HCT116 (cell line): ENCODE results near the gene GCGR. TPM values are rescaled to one million over a fixed set of nuclear protein-coding genes. Genes with fewer than 3 reads are reported as not detected.

Source experiments
- ATAC-seq: fragments of 200-7000 bp; cut with Tn5 transposase; 2 replicates; pipeline ENCODE4 v1.9.1; 2020; ENCODE audit warnings: mild to moderate bottlenecking, moderate library complexity
- BruUV-seq: library from RNA; stranded (reverse); fragments of 400-500 nt; replicated peaks from 2 replicates; lab custom pipeline; 2021; lab: Mats Ljungman, UMichigan
- CTCF ChIA-PET: fragments of 300-600 bp; sonication (Branson Sonifier 250); formaldehyde crosslinking; loops from one replicate; lab custom pipeline; 2021; ENCODE audit warnings: antibody characterized with exemption; lab: Charles Lee
- POLR2A ChIA-PET: fragments of 300-600, 350-600 bp; sonication (Branson Sonifier 250); formaldehyde crosslinking; loops from one replicate; lab custom pipeline; 2021; ENCODE audit warnings: antibody characterized with exemption; lab: Charles Lee
- RAD21 ChIA-PET, 2 experiments: fragments of 300-600 bp; sonication (Branson Sonifier 250); formaldehyde crosslinking; loops; one replicate each; lab custom pipeline; 2023; ENCODE audit warnings: low total read pairs in 2 of 2; ENCODE audit not compliant: uncharacterized antibody in 2 of 2, unreplicated experiment in 2 of 2, low non-redundant PET in 1 of 2; lab: Charles Lee
- DNase-seq: peaks from one replicate; pipeline ENCODE4 v3.0.0-alpha.2; 2010; ENCODE audit warnings: low read depth, low spot score
- H2AFZ ChIP-seq: fragments of 200-600 bp; shearing (Covaris generic), sonication (generic); 2 replicates; pipeline ENCODE4 v1.6.1; 2017; ENCODE audit warnings: low read depth, mixed run types, mixed read lengths, antibody characterized with exemption, low read length; ENCODE audit not compliant: poor library complexity, severe bottlenecking
- H3K27ac ChIP-seq: 2 replicates; pipeline ENCODE4 v1.5.1; 2012; ENCODE audit warnings: low read depth, low read length
- H3K27me3 ChIP-seq: fragments of 200-600 bp; sonication (generic); 2 replicates; pipeline ENCODE4 v1.6.1; 2016; ENCODE audit warnings: mixed run types, low read length, mixed read lengths; ENCODE audit not compliant: insufficient read depth
- H3K36me3 ChIP-seq, 2 experiments: fragments of 200-500 bp in 1 of 2; fragments of 200-600 bp in 1 of 2; sonication (Bioruptor generic) in 1 of 2; sonication (generic) in 1 of 2; 2 replicates each; pipeline versions ENCODE4 v1.5.1 to v1.6.1; 2014 to 2016; ENCODE audit warnings: low read length in 2 of 2, inconsistent platforms in 1 of 2, mixed read lengths in 1 of 2, mixed run types in 1 of 2; ENCODE audit not compliant: insufficient read depth in 2 of 2, control insufficient read depth in 1 of 2
- H3K4me1 ChIP-seq, 2 experiments: fragments of 200-600 bp in 1 of 2; sonication (generic) in 1 of 2; 2 replicates each; pipeline versions ENCODE4 v1.5.1 to v1.6.1; 2012 to 2017; ENCODE audit warnings: low read length in 2 of 2, inconsistent platforms in 1 of 2, mild to moderate bottlenecking in 1 of 2, mixed read lengths in 1 of 2, mixed run types in 1 of 2, moderate library complexity in 1 of 2; ENCODE audit not compliant: insufficient read depth in 2 of 2, control insufficient read depth in 1 of 2
- H3K4me2 ChIP-seq: fragments of 200-600 bp; sonication (generic); 2 replicates; pipeline ENCODE4 v1.6.1; 2017; ENCODE audit warnings: mixed run types, low read length, mixed read lengths
- H3K4me3 ChIP-seq, 2 experiments: fragments of 200-600 bp in 1 of 2; sonication (generic) in 1 of 2; replicated peaks in 1 of 2; 2 replicates each; pipeline ENCODE4 v1.5.1; 2011 to 2016; ENCODE audit warnings: low read length in 2 of 2, control low read depth in 1 of 2, low read depth in 1 of 2, mild to moderate bottlenecking in 1 of 2, mixed read lengths in 1 of 2, mixed run types in 1 of 2
- H3K79me2 ChIP-seq: fragments of 200-600 bp; sonication (generic); 2 replicates; pipeline ENCODE4 v1.6.1; 2017; ENCODE audit warnings: mild to moderate bottlenecking, mixed run types, low read length, moderate library complexity, mixed read lengths; ENCODE audit not compliant: insufficient read depth
- H3K9ac ChIP-seq: fragments of 200-600 bp; sonication (generic); 2 replicates; pipeline ENCODE4 v1.6.1; 2016; ENCODE audit warnings: low read length, mixed read lengths
- H3K9me2 ChIP-seq: fragments of 200-600 bp; sonication (generic), shearing (Covaris generic); 2 replicates; pipeline ENCODE4 v1.6.1; 2017; ENCODE audit warnings: mixed run types, mild to moderate bottlenecking, moderate library complexity; ENCODE audit not compliant: insufficient read depth
- H3K9me3 ChIP-seq, 2 experiments: fragments of 200-500 bp in 1 of 2; fragments of 200-600 bp in 1 of 2; sonication (Bioruptor generic) in 1 of 2; sonication (generic) in 1 of 2; 2 replicates each; pipeline ENCODE4 v1.6.1; 2014 to 2017; ENCODE audit warnings: low read length in 2 of 2, mixed read lengths in 2 of 2, inconsistent platforms in 1 of 2, low read depth in 1 of 2, mild to moderate bottlenecking in 1 of 2, mixed run types in 1 of 2, moderate library complexity in 1 of 2; ENCODE audit not compliant: control insufficient read depth in 1 of 2, insufficient read depth in 1 of 2
- H4K20me1 ChIP-seq: fragments of 200-600 bp; sonication (generic), shearing (Covaris generic); 2 replicates; pipeline ENCODE4 v1.6.1; 2017; ENCODE audit warnings: mixed run types, mild to moderate bottlenecking, moderate library complexity; ENCODE audit not compliant: insufficient read depth
- EZH2 ChIP-seq: fragments of 200-600 bp; sonication (generic); IDR thresholded peaks from 2 replicates; pipeline ENCODE4 v1.6.1; 2017; ENCODE audit warnings: antibody characterized with exemption, mixed run types
- FOSL1 ChIP-seq: IDR thresholded peaks from 2 replicates; pipeline ENCODE4 v1.6.1; 2012; ENCODE audit warnings: low read depth
- ZFX ChIP-seq: fragments of 450-650 bp; IDR thresholded peaks from 2 replicates; pipeline ENCODE4 v1.6.1; 2017
- intact Hi-C: fragments of 100-400 bp; cut with micrococcal nuclease; formaldehyde crosslinking; loops from 2 replicates; pipeline ENCODE4 v1.10.0; 2022
- total RNA-seq: library from RNA; stranded (reverse); gene quantifications from one replicate; pipeline ENCODE4 v1.2.1, GENCODE V29; 2021; ENCODE audit not compliant: unreplicated experiment

The GCGR gene
- total RNA-seq, 1 experiment from 2014 or later: not detected

DNA sequence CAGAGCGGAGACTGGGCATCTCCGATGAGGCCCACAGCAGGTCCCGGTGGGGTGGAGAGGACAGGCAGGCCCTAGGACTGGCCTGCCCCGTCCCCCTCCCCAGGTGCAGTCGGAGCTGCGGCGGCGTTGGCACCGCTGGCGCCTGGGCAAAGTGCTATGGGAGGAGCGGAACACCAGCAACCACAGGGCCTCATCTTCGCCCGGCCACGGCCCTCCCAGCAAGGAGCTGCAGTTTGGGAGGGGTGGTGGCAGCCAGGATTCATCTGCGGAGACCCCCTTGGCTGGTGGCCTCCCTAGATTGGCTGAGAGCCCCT, 9.4 kb downstream of the GCGR start:
- intact Hi-C loops: no loop called here
- Histone ChIP-seq H3K9ac (no peak overlapping the region), H2AFZ (no peak overlapping the region), H3K9me2 (no peaks in the 10 kb centered on the region), H3K27me3 (peaks cover 3% of the 10 kb centered on the region; the same call in 1 of the 2 replicates), H3K9me3 (no peaks in the 10 kb centered on the region), H3K4me3 (no peak overlapping the region), H3K79me2 (no peaks in the 10 kb centered on the region), H3K4me1 (peaks cover 3 to 16% of the 10 kb centered on the region in 2 experiments; a peak in 2 of 4 replicates), H3K4me2 (no peak overlapping the region), H3K27ac (no peak overlapping the region), H3K36me3 (no peaks in the 10 kb centered on the region), H4K20me1 (no peaks in the 10 kb centered on the region)
- ChIA-PET POLR2A (interaction anchor here (1.2 kb wide), 1 partner anchor 59 kb away, joined by 3 read pairs; no protein-coding TSS in a partner anchor), RAD21 (no interaction called here), CTCF (no interaction called here)
- ATAC-seq (no peak), DNase-seq (no peak)
- no peak for TF ChIP-seq ZFX
- TF ChIP-seq EZH2: no peak
- BruUV-seq: no TSS peak

DNA sequence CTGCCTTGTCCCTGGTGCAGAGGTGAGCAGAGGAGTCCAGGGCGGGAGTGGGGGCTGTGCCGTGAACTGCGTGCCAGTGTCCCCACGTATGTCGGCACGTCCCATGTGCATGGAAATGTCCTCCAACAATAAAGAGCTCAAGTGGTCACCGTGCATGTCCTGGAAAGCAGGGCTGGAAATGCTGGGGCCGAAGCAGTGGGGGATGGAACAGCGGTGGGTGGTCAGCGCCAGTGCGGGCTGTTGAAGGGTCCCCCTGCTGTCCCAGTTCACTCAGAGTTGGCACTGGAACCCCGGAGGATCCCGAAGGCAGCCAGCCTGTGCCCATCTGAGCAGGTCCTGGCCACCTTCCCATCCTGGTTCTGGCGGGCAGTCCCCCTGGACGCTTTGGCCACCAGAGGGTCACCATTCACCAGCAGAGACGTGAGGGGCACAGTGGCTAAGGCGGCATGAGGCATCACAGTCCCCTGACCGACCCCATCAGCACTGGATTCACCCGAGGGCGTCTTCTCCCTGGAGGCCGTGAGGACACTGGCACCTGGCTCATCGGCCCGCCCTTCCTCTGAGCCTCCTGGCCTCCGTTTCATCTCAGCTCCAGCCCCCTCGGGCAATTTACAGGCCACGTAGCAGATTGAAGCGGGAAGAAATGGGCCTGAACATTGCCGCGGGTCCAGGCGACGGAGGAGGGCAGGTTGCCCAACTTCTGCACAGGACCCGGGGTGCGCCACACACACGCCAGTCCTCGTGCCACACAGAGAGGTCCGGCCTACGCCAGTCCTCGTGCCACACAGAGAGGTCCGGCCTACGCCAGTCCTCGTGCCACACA, 10.1 kb downstream of the GCGR start:
- Histone ChIP-seq H2AFZ (no peak overlapping the region), H3K4me1 (peaks cover 3 to 16% of the 10 kb centered on the region in 2 experiments; a peak in 2 of 4 replicates), H3K9ac (no peak overlapping the region), H3K27ac (no peak overlapping the region), H3K9me2 (no peaks in the 10 kb centered on the region), H4K20me1 (no peaks in the 10 kb centered on the region), H3K36me3 (no peaks in the 10 kb centered on the region), H3K4me3 (no peak overlapping the region), H3K4me2 (no peak overlapping the region), H3K79me2 (no peaks in the 10 kb centered on the region), H3K9me3 (no peaks in the 10 kb centered on the region), H3K27me3 (no peaks in the 10 kb centered on the region)
- CTCF ChIA-PET: no interaction called here
- no peak for TF ChIP-seq FOSL1
- ATAC-seq (no peak), DNase-seq (no peak)
- intact Hi-C loops: no loop called here
- RAD21 ChIA-PET: no interaction called here
- POLR2A ChIA-PET: interaction anchor here (1.2 kb wide), 1 partner anchor 59 kb away, joined by 3 read pairs; no protein-coding TSS in a partner anchor
- no TSS peak for BruUV-seq
